GM12872 (cell line): ENCODE measurements around the gene ACTN2.

Experiments
- TF ChIP-seq, protein P1 (sequence below): IDR thresholded peaks from 3 replicates; pipeline ENCODE4 v1.5.1; 2011; ENCODE audit warnings: low read depth, mild to moderate bottlenecking, low read length, moderate library complexity; ENCODE audit not compliant: insufficient read depth

The ACTN2 gene

DNA sequence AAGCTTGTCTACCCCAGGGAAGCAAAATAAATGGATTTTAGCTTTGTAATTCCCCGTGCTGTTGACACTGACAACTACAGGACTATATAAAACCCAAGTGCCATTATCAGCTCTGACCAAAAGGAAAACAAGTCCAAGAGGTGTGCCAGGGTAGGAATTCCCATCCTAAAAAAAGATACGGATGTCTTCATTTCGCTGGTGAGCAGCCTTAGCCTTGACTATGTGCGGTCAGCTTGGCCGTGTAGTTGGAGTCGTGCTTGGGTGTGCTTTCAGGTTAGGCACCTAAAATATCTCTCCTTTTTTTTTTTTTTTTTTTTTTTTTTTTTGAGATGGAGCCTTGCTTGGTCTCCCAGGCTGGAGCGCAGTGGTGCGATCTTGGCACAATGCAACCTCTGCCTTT, 28.9 kb upstream of the ACTN2 start:
- TF ChIP-seq, protein P1, sequence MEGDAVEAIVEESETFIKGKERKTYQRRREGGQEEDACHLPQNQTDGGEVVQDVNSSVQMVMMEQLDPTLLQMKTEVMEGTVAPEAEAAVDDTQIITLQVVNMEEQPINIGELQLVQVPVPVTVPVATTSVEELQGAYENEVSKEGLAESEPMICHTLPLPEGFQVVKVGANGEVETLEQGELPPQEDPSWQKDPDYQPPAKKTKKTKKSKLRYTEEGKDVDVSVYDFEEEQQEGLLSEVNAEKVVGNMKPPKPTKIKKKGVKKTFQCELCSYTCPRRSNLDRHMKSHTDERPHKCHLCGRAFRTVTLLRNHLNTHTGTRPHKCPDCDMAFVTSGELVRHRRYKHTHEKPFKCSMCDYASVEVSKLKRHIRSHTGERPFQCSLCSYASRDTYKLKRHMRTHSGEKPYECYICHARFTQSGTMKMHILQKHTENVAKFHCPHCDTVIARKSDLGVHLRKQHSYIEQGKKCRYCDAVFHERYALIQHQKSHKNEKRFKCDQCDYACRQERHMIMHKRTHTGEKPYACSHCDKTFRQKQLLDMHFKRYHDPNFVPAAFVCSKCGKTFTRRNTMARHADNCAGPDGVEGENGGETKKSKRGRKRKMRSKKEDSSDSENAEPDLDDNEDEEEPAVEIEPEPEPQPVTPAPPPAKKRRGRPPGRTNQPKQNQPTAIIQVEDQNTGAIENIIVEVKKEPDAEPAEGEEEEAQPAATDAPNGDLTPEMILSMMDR = no peak

GRCh38 chr1:236659792-236660587, 26.3 kb upstream of the ACTN2 start:
- TF ChIP-seq, protein P1 = no peak

DNA sequence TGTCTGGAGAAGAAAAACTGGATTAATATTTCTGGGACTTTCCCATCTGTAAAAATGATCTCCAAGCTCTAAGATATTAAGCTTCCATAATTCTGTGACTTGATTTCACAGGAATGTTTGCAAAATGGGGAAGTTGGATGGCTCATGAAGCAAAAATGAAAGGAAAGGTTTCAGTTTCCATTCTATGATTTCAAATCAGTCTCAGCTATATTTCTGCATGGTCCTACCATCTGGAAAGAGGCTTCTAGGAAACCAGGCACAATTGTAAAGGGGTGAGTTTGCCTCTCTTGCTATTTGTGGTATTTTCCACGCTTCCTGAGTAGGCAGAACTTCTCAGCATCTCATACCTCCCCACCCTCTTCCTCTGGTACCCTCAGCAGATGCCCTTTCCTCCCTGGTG, 22.4 kb upstream of the ACTN2 start:
- TF ChIP-seq, protein P1 = no peak

- TF ChIP-seq, protein P1 = no peak
Measured at GRCh38 chr1:236670060-236670459, 16.2 kb upstream of the ACTN2 start.

DNA sequence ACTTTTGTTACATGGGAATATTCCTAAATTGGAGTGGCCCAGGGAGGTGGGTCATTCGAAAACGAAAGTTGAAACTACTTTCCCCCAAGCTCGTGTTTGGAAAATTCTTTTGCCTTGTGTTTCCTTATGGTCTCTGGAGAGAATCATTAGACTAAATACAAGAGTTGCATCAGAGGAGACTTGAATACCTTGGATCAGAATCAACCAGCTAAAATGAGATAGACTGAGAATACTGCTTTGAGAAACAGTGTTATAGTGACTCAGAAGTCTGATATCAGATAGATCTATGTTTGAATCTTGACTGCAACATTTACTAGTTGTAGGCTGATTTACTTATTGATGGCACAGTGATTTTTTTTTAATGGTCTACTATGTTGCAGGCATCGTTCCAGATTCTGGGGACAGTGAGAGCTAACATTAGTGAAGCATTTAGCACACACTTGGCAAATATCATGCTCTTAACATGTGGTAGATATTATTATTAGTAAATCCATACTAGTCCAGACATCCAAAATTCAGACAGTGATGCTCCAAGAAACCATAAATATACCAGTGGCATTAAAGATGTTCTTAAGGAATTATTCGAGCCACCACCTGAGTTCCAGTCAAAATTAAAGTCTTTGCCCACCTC, 12.9 kb upstream of the ACTN2 start:
- TF ChIP-seq, protein P1 = no peak

DNA sequence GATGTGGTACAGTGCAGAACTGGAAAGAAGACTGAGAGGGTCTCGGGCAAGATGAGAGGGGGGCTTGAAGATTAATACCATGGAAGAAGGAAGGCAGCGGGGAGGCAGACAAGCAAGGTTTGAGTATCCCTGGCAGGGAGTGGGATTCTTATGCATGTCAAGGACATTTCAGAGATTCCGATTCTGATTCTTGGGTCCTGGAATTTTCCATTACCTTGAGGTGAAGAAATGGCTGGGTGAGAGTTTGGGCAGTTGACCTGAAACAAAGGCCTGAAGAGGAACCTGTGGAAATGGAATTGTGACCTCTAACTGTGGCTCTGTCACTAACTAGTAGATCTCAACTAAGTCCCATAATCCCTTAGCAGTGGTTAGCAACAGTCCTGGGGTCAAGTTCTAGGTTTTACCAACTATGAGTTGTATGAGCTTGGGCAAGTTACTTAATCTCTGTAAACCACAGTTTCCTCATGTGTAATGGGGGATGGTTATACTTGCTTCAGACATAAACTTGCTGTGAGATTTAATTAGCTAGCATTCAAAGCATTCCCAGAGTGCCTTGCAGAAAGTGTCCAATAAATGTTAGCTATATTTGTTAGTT, 8.6 kb upstream of the ACTN2 start:
- TF ChIP-seq, protein P1 = no peak

DNA sequence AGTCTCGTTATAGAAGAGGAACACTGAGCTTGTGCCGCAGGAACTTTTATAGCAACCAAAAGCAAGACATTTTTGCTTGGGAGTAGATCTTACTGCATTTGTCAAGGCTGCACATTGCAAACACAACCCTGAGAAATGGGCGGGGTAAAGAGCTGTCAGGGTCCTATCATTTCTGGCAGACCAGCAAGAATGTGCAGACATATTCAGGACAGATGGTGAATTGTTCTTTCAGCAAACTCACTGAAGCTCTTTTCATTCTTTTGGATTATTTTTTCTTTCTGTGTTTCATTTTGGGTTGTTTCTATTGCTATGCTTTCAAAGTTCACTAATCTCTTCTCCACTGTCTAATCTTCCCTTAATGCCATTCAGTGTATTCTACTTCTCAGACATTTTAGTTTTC, 5.1 kb upstream of the ACTN2 start:
- TF ChIP-seq, protein P1 = no peak
